Gastrocnemius medialis (tissue), 4 donors: ENCODE results near the gene NUDT22.

Source experiments
- CTCF ChIP-seq, 5 experiments: fragments of 450-650 bp in 3 of 5; fragments of 200-600 bp in 2 of 5; sonication (generic) in 2 of 5; IDR thresholded peaks in 4 of 5; conservative IDR thresholded peaks in 1 of 5; 1 replicate in 4 of 5; 2 replicates in 1 of 5; pipeline ENCODE4 v1.5.1; 2016 to 2019; ENCODE audit warnings: antibody characterized with exemption in 5 of 5, mild to moderate bottlenecking in 3 of 5, moderate library complexity in 3 of 5
- POLR2A ChIP-seq, 2 donors: fragments of 450-650 bp; IDR thresholded peaks; one replicate each; pipeline ENCODE4 v1.6.1; 2017; ENCODE audit warnings: antibody characterized with exemption in 2 of 2, mild to moderate bottlenecking in 2 of 2, moderate library complexity in 2 of 2

GRCh38 chr11:64244107-64244506 is 18.0 kb downstream of the NUDT22 start:
- TF ChIP-seq CTCF (IDR thresholded peaks at IDR 0.05 in 4 of 5, conservative IDR thresholded peaks at IDR 0.05 in 1 of 5) (no peak), POLR2A (IDR thresholded peaks at IDR 0.05) (no peak)
